ENCODE results near the gene TMEM165. TPM values are rescaled to one million over a fixed set of nuclear protein-coding genes. Genes with fewer than 3 reads are reported as not detected.

TMEM165 gene
- total RNA-seq, 4 donors from 2014 or later, result 175 to 226 (median 189) TPM

DNA sequence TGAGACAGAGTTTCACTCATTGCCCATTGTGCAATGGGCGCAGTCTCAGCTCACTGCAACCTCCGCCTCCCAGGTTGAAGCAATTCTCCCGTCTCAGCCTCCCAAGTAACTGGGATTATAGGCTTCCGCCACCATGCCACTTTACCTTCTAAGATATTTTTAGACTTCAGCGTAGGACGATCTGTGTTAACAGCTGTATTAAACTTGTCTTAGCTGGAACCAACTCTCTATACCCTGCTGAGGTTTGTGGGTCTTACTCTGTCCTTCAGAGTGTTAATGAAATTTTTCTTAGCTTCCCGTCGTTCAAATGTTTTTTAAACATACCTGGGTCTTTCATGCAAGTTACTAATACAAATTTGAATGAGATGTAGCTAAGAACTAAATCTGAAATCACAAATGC, 14.7 kb downstream of the TMEM165 start:
- Histone ChIP-seq H3K27me3 (no peaks in the 10 kb centered on the region), H3K27ac (no peak overlapping the region), H3K9me3 (no peaks in the 10 kb centered on the region), H3K4me3 (replicated peaks in 1 of 3) (no peak overlapping the region), H3K36me3 (peaks cover 6 to 7% of the 10 kb centered on the region in 2 donors), H3K4me1 (peaks cover 0 to 5% of the 10 kb centered on the region in 2 donors)
- TF ChIP-seq, protein P1, sequence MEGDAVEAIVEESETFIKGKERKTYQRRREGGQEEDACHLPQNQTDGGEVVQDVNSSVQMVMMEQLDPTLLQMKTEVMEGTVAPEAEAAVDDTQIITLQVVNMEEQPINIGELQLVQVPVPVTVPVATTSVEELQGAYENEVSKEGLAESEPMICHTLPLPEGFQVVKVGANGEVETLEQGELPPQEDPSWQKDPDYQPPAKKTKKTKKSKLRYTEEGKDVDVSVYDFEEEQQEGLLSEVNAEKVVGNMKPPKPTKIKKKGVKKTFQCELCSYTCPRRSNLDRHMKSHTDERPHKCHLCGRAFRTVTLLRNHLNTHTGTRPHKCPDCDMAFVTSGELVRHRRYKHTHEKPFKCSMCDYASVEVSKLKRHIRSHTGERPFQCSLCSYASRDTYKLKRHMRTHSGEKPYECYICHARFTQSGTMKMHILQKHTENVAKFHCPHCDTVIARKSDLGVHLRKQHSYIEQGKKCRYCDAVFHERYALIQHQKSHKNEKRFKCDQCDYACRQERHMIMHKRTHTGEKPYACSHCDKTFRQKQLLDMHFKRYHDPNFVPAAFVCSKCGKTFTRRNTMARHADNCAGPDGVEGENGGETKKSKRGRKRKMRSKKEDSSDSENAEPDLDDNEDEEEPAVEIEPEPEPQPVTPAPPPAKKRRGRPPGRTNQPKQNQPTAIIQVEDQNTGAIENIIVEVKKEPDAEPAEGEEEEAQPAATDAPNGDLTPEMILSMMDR (IDR thresholded peaks at IDR 0.05), result no peak
- TF ChIP-seq POLR2A (IDR thresholded peaks at IDR 0.05), result no peak
- no peak for DNase-seq
- WGBS, 2 donors, result 95 to 97% methylated on average over 8 of the region's 8 CpGs
- intact Hi-C loops (cut with DNase I), result no loop called here

DNA sequence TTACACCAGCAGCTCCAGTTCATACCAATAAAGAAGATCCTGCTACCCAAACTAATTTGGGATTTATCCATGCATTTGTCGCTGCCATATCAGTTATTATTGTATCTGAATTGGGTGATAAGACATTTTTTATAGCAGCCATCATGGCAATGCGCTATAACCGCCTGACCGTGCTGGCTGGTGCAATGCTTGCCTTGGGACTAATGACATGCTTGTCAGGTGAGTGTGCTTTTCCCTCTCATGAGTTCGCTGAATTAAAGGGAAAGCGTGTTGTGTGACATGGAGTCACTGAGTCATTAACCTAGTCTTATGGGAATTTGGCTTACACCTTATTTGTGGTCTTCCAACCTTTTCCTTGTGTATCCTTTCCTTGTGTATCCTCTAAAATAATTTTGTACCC, 15.9 kb downstream of the TMEM165 start:
- Histone ChIP-seq H3K27me3 (no peaks in the 10 kb centered on the region), H3K27ac (no peak overlapping the region), H3K36me3 (peaks cover 2 to 14% of the 10 kb centered on the region in 2 donors), H3K4me3 (replicated peaks in 1 of 3) (no peak overlapping the region), H3K9me3 (no peaks in the 10 kb centered on the region), H3K4me1 (peaks cover 0 to 5% of the 10 kb centered on the region in 2 donors)
- intact Hi-C loops (cut with DNase I), result no loop called here
- DNase-seq, result no peak
- 95 to 97% methylated on average over 6 of the region's 6 CpGs for WGBS, 2 donors
- no peak for TF ChIP-seq POLR2A (IDR thresholded peaks at IDR 0.05)
- TF ChIP-seq, protein P1 (IDR thresholded peaks at IDR 0.05), result no peak

DNA sequence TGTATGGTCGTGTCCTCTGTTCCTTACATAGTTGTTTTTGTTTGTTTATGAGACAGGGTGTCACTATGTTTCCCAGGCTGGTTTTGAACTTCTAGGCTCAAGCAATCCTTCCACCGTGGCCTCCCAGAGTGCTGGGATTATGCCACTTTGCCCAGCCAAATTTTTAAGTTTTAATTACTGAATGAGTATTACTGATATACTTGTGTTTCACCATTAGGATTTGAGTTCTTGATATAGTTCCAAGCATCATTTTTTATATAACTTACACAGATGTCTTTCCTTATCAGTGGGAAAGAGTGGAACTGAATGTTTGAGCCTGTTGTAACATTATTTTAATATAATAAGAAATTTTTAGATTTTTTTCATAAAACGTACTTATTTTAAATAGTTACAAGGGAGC, 20.4 kb downstream of the TMEM165 start:
- no peak for TF ChIP-seq POLR2A (IDR thresholded peaks at IDR 0.05)
- TF ChIP-seq, protein P1 (IDR thresholded peaks at IDR 0.05), result no peak
- peaks cover 27% of the 10 kb centered on the region in 2 donors for H3K36me3 ChIP-seq
- WGBS, 2 donors, result 84 to 91% methylated on average over 3 of the region's 3 CpGs
- no peak for DNase-seq
- H3K27ac ChIP-seq, result no peak overlapping the region
- no peaks in the 10 kb centered on the region for H3K4me1 ChIP-seq
- H3K9me3 ChIP-seq, result no peaks in the 10 kb centered on the region
- intact Hi-C loops (cut with DNase I), result no loop called here
- no peaks in the 10 kb centered on the region for H3K27me3 ChIP-seq
- no peak overlapping the region for H3K4me3 ChIP-seq (replicated peaks in 1 of 3)

DNA sequence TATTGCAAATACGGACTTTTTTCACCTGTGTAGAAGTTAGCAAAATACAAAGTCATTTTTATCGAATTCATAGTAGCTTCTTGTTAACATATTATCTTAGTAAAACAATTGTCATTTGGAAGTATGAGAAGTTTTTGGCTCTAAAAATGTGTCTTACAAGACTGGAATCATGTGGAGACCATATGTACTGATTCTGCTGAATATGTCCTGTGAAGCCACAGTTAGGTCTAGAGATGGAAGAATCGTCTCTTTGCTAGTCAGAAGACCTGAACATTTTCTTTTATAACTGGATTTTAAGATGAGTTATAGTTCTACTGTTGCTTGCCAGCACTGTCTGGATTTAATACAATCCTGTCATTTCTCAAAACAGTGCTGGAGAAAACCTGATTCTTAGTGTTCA, 29.0 kb downstream of the TMEM165 start:
- peaks cover 21 to 48% of the 10 kb centered on the region in 2 donors for H3K36me3 ChIP-seq
- DNase-seq, result no peak
- intact Hi-C loops (cut with DNase I), result no loop called here

DNA sequence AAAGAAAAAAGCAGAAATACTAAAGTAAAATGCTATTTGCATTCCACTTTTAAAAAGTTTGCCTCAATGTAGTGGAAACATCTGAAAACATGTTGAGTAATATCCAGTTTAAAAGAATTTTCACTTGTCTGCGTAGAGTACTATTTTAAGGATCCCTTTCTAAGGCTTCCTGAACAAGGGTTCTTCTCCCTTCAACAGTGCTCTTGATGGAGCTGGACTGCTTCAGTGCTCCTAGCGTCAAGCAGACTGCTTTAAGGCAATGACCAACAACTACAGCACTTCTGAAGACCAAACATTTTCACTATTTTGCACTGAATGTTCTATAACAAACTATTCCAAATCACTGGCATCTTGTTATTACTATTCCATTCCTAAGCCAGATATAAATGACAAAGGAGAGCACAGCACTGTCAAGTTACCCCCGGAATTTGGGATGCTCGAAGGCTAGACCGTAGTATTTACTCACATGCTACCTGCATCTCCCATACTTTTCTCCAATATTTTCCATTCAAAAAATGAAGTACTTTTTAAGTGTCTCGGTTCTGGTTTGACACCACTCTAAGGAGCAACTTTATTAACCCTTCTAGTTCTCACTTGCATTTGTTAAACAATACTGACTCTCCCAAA, 36.1 kb downstream of the TMEM165 start:
- Histone ChIP-seq H3K4me3 (replicated peaks in 1 of 3) (no peak overlapping the region), H3K36me3 (peaks cover 15 to 24% of the 10 kb centered on the region in 2 donors), H3K4me1 (no peaks in the 10 kb centered on the region), H3K9me3 (no peaks in the 10 kb centered on the region), H3K27me3 (no peaks in the 10 kb centered on the region), H3K27ac (no peak overlapping the region)
- no peak for TF ChIP-seq POLR2A (IDR thresholded peaks at IDR 0.05)
- TF ChIP-seq, protein P1 (IDR thresholded peaks at IDR 0.05), result no peak
- intact Hi-C loops (cut with DNase I), result no loop called here
- no peak for DNase-seq
- 62 to 69% methylated on average over 6 of the region's 6 CpGs for WGBS, 2 donors

More for the DNA sequence above, 29.0 kb downstream of the TMEM165 start:
- Histone ChIP-seq H3K27me3 (no peaks in the 10 kb centered on the region), H3K4me3 (replicated peaks in 1 of 3) (no peak overlapping the region), H3K27ac (no peak overlapping the region), H3K9me3 (no peaks in the 10 kb centered on the region), H3K4me1 (no peaks in the 10 kb centered on the region)
- no peak for TF ChIP-seq POLR2A (IDR thresholded peaks at IDR 0.05)
- TF ChIP-seq, protein P1 (IDR thresholded peaks at IDR 0.05), result no peak
- WGBS, 2 donors, result 89 to 94% methylated on average over 3 of the region's 3 CpGs
